Measurements from ENCODE around the gene EEF1B2. TPM values are rescaled to one million over a fixed set of nuclear protein-coding genes. Genes with fewer than 3 reads are reported as not detected.

EEF1B2 gene
- total and polyA plus RNA-seq, 2 of the 8 experiments (the other 6 are each of a cell fraction or from before 2014, with no cell fraction given), result 504 to 679 TPM

- H2BK120ac ChIP-seq (replicated peaks; ENCODE audit: low read depth, low read length), result no peak overlapping the region
- H3K9me3 ChIP-seq (ENCODE audit: insufficient read depth in 2 of 2, low read depth in 1 of 2, low read length in 1 of 2), result no peaks in the 10 kb centered on the region
- H2BK20ac ChIP-seq (ENCODE audit: low read length), result no peak overlapping the region
- DNase-seq (ENCODE audit: low read depth in 1 of 2, low spot score in 2 of 2) (no peak), FAIRE-seq (no peak)
- no peak overlapping the region for H2BK5ac ChIP-seq (ENCODE audit: low read depth, low read length)
- no peak overlapping the region for H3K23ac ChIP-seq (ENCODE audit: insufficient read length)
- H3K4me1 ChIP-seq (replicated peaks in 1 of 4; ENCODE audit: control insufficient read depth in 3 of 4, insufficient read depth in 4 of 4, low read length in 3 of 4), result no peaks in the 10 kb centered on the region
- no peak overlapping the region for H4K5ac ChIP-seq (ENCODE audit: insufficient read length, low read depth, low read length)
- ChIA-PET POLR2A (ENCODE audit: partially characterized antibody) (no interaction called here), CTCF (ENCODE audit: partially characterized antibody) (interaction anchor here (2.4 kb wide), 1 partner anchor 25 kb away, joined by 10 read pairs; no protein-coding TSS in a partner anchor)
- no peak overlapping the region for H3K56ac ChIP-seq (replicated peaks; ENCODE audit: insufficient read length, low read depth, low read length)
- no peak overlapping the region for H4K8ac ChIP-seq (ENCODE audit: extremely low read depth, insufficient read depth, low read length)
- H4K20me1 ChIP-seq (replicated peaks in 1 of 2; ENCODE audit: control insufficient read depth in 1 of 2, insufficient read depth in 2 of 2, low read length in 2 of 2), result no peaks in the 10 kb centered on the region
- H2BK12ac ChIP-seq (ENCODE audit: low read depth, low read length), result no peak overlapping the region
- no peaks in the 10 kb centered on the region for H3K27me3 ChIP-seq (replicated peaks in 1 of 4; ENCODE audit: control insufficient read depth in 3 of 4, extremely low read depth in 1 of 4, insufficient read depth in 3 of 4, low read length in 3 of 4)
- no peak overlapping the region for H2AFZ ChIP-seq (ENCODE audit: low read length)
- H3K79me2 ChIP-seq (ENCODE audit: control insufficient read depth in 1 of 2, insufficient read depth in 2 of 2, low read length in 2 of 2), result no peaks in the 10 kb centered on the region
- H2BK15ac ChIP-seq (ENCODE audit: low read length), result no peak overlapping the region
- no peak overlapping the region for H3K4me3 ChIP-seq (ENCODE audit: extremely low read depth in 1 of 4, insufficient read depth in 2 of 4, low read depth in 3 of 4, low read length in 4 of 4)
- WGBS, 2 experiments (ENCODE audit: extremely low coverage in 1 of 2, insufficient coverage in 1 of 2, insufficient read length in 1 of 2, insufficient replicate concordance in 2 of 2, low coverage in 1 of 2, low lambda C conversion rate in 2 of 2, missing lambda C conversion rate in 1 of 2), result 89% methylated on average over 2 of the region's 2 CpGs; no CpG with 5 or more reads in 1 of the 2 experiments
- H3K14ac ChIP-seq (ENCODE audit: insufficient read length), result no peak overlapping the region
- no peak overlapping the region for H2AK5ac ChIP-seq (ENCODE audit: low read depth, low read length)
- H3K23me2 ChIP-seq (ENCODE audit: low read depth, low read length), result peaks cover 2% of the 10 kb centered on the region; the same call in 1 of the 2 replicates
- no peak overlapping the region for H3K18ac ChIP-seq (ENCODE audit: extremely low read depth, low read length)
- no peak overlapping the region for H3K4me2 ChIP-seq (ENCODE audit: insufficient read depth in 1 of 2, low read depth in 2 of 2, low read length in 2 of 2)
- no peaks in the 10 kb centered on the region for H3K36me3 ChIP-seq (ENCODE audit: control insufficient read depth in 2 of 4, insufficient read depth in 4 of 4, low read length in 3 of 4)
- no peak overlapping the region for H3K4ac ChIP-seq (replicated peaks; ENCODE audit: insufficient read length, low read depth, low read length)
- TF ChIP-seq CBX5 (IDR thresholded peaks at IDR 0.05; ENCODE audit: low read depth, low read length), result no peak
- TF ChIP-seq RBBP5 (IDR thresholded peaks at IDR 0.05; ENCODE audit: borderline replicate concordance, low read depth, low read length), result no peak
- H3K27ac ChIP-seq (ENCODE audit: low read depth, low read length), result no peak overlapping the region
- H4K91ac ChIP-seq (replicated peaks; ENCODE audit: insufficient read length, low read length), result no peak overlapping the region
- no peak overlapping the region for H3K9ac ChIP-seq (replicated peaks in 1 of 4; ENCODE audit: extremely low read depth in 1 of 4, low read depth in 3 of 4, low read length in 3 of 4)
- no peaks in the 10 kb centered on the region for H3K79me1 ChIP-seq (ENCODE audit: low read depth, low read length)
Measured at GRCh38 chr2:206190111-206190510, 30.4 kb downstream of the EEF1B2 start.

Data from H1 (cell line).